Gastrocnemius medialis (tissue), 4 donors: ENCODE results near the gene BLACAT1. TPM values are rescaled to one million over a fixed set of nuclear protein-coding genes. Genes with fewer than 3 reads are reported as not detected.

ENCODE experiments used
- ATAC-seq, 2 donors: fragments of 150-250 bp; one replicate each; pipeline ENCODE4 v1.9.1; 2016
- DNase-seq, 2 donors: peaks; one replicate each; pipeline ENCODE4 v3.0.0-alpha.2; 2019
- H3K27ac ChIP-seq, 4 donors: fragments of 200-600 bp; sonication (generic); 1 replicate in 1 of 4; 2 replicates in 3 of 4; pipeline ENCODE4 v1.5.1; 2016 to 2018; ENCODE audit warnings: mild to moderate bottlenecking in 2 of 4, moderate library complexity in 1 of 4
- H3K27me3 ChIP-seq, 3 donors: fragments of 200-600 bp; sonication (generic) in 2 of 3; 1 replicate in 1 of 3; 2 replicates in 2 of 3; pipeline versions ENCODE4 v1.5.1 to v1.6.0; 2016 to 2019; ENCODE audit warnings: mild to moderate bottlenecking in 1 of 3, moderate library complexity in 1 of 3
- H3K36me3 ChIP-seq, 2 donors: fragments of 200-600 bp; sonication (generic) in 1 of 2; one replicate each; pipeline ENCODE4 v1.5.1; 2017 to 2018
- H3K4me1 ChIP-seq, 2 donors: fragments of 200-600 bp; sonication (generic) in 1 of 2; one replicate each; pipeline ENCODE4 v1.5.1; 2016 to 2017; ENCODE audit warnings: mild to moderate bottlenecking in 2 of 2
- H3K4me3 ChIP-seq, 4 donors: fragments of 200-600 bp; sonication (generic) in 3 of 4; 1 replicate in 1 of 4; 2 replicates in 3 of 4; pipeline ENCODE4 v1.5.1; 2016 to 2019; ENCODE audit warnings: mild to moderate bottlenecking in 2 of 4
- H3K9me3 ChIP-seq, 3 donors: fragments of 200-600 bp; sonication (generic) in 2 of 3; 1 replicate in 1 of 3; 2 replicates in 2 of 3; pipeline ENCODE4 v1.5.1; 2016 to 2019
- CTCF ChIP-seq, 5 experiments: fragments of 450-650 bp in 3 of 5; fragments of 200-600 bp in 2 of 5; sonication (generic) in 2 of 5; IDR thresholded peaks in 4 of 5; conservative IDR thresholded peaks in 1 of 5; 1 replicate in 4 of 5; 2 replicates in 1 of 5; pipeline ENCODE4 v1.5.1; 2016 to 2019; ENCODE audit warnings: antibody characterized with exemption in 5 of 5, mild to moderate bottlenecking in 3 of 5, moderate library complexity in 3 of 5
- POLR2A ChIP-seq, 2 donors: fragments of 450-650 bp; IDR thresholded peaks; one replicate each; pipeline ENCODE4 v1.6.1; 2017; ENCODE audit warnings: antibody characterized with exemption in 2 of 2, mild to moderate bottlenecking in 2 of 2, moderate library complexity in 2 of 2
- in situ Hi-C, 4 donors: fragments of 200-750 bp; cut with MboI; loops; one replicate each; pipeline versions ENCODE4 v1.15.0 to v1.8.0; 2017; ENCODE audit warnings: low sequenced_read_pairs in 4 of 4
- intact Hi-C: fragments of 100-400 bp; cut with DNase I; formaldehyde crosslinking; loops from one replicate; pipeline ENCODE4 v1.15.1; 2023; ENCODE audit warnings: low total_unique reads
- total RNA-seq, 4 donors: library from RNA; depleted of rRNA; stranded (reverse); fragments of >200 nt; gene quantifications; one replicate each; pipeline versions ENCODE4 v1.1.0 to v1.2.3, GENCODE V29; 2016

Gene BLACAT1
- total RNA-seq, 4 donors from 2014 or later: not detected

DNA sequence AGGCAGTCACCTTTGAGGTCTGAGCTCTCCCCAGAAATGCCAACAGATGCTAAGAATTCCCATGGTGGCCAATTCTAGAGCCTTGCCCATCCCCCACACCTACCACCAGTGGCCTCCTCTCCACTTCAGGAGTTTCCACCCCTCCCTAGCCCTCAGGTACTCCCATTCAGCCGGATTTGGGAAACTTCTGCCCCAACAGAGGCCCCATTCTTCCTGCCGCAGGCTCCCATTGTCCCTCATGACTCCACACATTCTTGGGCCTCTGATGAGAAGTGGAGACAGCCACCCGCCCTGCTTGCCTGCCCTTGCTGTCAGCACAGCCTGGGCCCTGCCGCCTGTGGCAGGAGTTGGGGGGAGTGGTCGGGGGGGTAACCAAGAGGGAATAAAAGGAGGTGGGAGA lies 4.6 kb downstream of the BLACAT1 start:
- in situ Hi-C loops: no loop called here
- DNase-seq (no peak), ATAC-seq (no peak)
- peaks cover 36 to 44% (median 44%) of the 10 kb centered on the region in 3 donors for H3K27me3 ChIP-seq
- no peak overlapping the region for H3K4me3 ChIP-seq
- H3K27ac ChIP-seq: no peak overlapping the region
- intact Hi-C loops: no loop called here
- H3K4me1 ChIP-seq: peaks cover 8 to 10% of the 10 kb centered on the region in 2 donors
- H3K36me3 ChIP-seq: no peaks in the 10 kb centered on the region
- TF ChIP-seq POLR2A (IDR thresholded peaks at IDR 0.05): no peak
- no peaks in the 10 kb centered on the region for H3K9me3 ChIP-seq

GRCh38 chr1:205450448-205450847 lies 5.4 kb downstream of the BLACAT1 start:
- Histone ChIP-seq H3K9me3 (no peaks in the 10 kb centered on the region), H3K4me3 (no peak overlapping the region), H3K27me3 (peaks cover 29 to 37% (median 36%) of the 10 kb centered on the region in 3 donors), H3K27ac (no peak overlapping the region), H3K4me1 (peaks cover 3 to 11% of the 10 kb centered on the region in 2 donors), H3K36me3 (no peaks in the 10 kb centered on the region)
- in situ Hi-C loops (no loop called here), intact Hi-C loops (no loop called here)
- ATAC-seq: no peak
- no peak for DNase-seq
- no peak for TF ChIP-seq CTCF (IDR thresholded peaks at IDR 0.05 in 4 of 5, conservative IDR thresholded peaks at IDR 0.05 in 1 of 5)
- TF ChIP-seq POLR2A (IDR thresholded peaks at IDR 0.05): no peak

GRCh38 chr1:205449750-205450443 lies 5.9 kb downstream of the BLACAT1 start:
- no peak overlapping the region for H3K4me3 ChIP-seq
- in situ Hi-C loops (no loop called here), intact Hi-C loops (no loop called here)
- H3K27me3 ChIP-seq: peaks cover 23 to 31% (median 30%) of the 10 kb centered on the region in 3 donors
- TF ChIP-seq POLR2A (IDR thresholded peaks at IDR 0.05) (no peak), CTCF (IDR thresholded peaks at IDR 0.05 in 4 of 5, conservative IDR thresholded peaks at IDR 0.05 in 1 of 5) (no peak)
- no peaks in the 10 kb centered on the region for H3K36me3 ChIP-seq
- no peak for ATAC-seq
- no peaks in the 10 kb centered on the region for H3K9me3 ChIP-seq
- H3K27ac ChIP-seq: no peak overlapping the region
- peaks cover 3 to 16% of the 10 kb centered on the region in 2 donors for H3K4me1 ChIP-seq
- DNase-seq: no peak

GRCh38 chr1:205449254-205449749 lies 6.5 kb downstream of the BLACAT1 start:
- DNase-seq (no peak), ATAC-seq (no peak)
- Histone ChIP-seq H3K36me3 (no peaks in the 10 kb centered on the region), H3K4me1 (peaks cover 3 to 17% of the 10 kb centered on the region in 2 donors), H3K27ac (no peak overlapping the region), H3K9me3 (no peaks in the 10 kb centered on the region), H3K27me3 (peaks cover 17 to 25% (median 25%) of the 10 kb centered on the region in 3 donors), H3K4me3 (no peak overlapping the region)
- TF ChIP-seq CTCF (IDR thresholded peaks at IDR 0.05 in 4 of 5, conservative IDR thresholded peaks at IDR 0.05 in 1 of 5): no peak
- TF ChIP-seq POLR2A (IDR thresholded peaks at IDR 0.05): no peak
- intact Hi-C loops (no loop called here), in situ Hi-C loops (no loop called here)

DNA sequence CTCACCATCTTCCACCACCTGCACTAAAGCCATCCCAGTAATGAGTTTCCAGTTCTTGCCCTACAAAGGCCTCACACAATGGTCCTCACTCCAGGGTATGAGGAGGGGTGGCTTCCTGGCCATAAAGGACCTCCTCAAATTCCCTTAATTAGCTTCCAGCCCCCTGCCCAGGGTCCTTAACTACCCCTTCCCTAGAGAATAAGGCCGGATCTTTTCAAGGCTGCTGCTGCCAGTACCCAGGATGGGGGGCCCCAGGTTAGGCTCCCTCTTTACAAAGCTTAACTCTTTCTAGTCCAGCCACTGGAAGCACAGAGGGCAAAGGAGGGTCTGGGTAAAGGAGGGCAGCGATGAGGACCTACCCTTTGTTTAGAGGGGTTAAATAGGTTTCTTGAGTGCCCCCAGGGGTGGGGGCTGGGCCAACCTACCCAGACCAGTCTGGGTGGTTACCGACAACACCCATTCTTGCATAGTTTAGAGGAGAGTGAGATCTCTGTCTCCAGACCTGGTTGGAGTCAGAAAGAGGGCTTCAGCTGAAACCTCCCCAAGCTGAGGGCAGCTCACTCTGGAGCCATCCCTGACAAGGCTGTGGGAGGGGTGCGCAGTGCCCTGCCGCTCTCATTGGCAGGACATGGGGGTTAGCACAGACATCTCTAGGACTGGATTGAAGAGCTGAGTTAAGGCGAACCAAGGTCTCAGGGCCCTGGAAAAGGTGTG lies 7.1 kb downstream of the BLACAT1 start:
- Histone ChIP-seq H3K27me3 (peaks cover 12 to 19% (median 18%) of the 10 kb centered on the region in 3 donors), H3K4me1 (peaks cover 3 to 17% of the 10 kb centered on the region in 2 donors), H3K9me3 (no peaks in the 10 kb centered on the region), H3K36me3 (no peaks in the 10 kb centered on the region), H3K27ac (no peak overlapping the region), H3K4me3 (no peak overlapping the region)
- TF ChIP-seq POLR2A (IDR thresholded peaks at IDR 0.05): no peak
- TF ChIP-seq CTCF (IDR thresholded peaks at IDR 0.05 in 4 of 5, conservative IDR thresholded peaks at IDR 0.05 in 1 of 5): no peak
- in situ Hi-C loops: no loop called here
- intact Hi-C loops: no loop called here
- DNase-seq: no peak
- no peak for ATAC-seq
